ENCODE results near the gene AGBL1.

AGBL1 gene

GRCh38 chr15:86903642-86904421, 824.2 kb downstream of the AGBL1 start:
- DNase-seq, result no peak

DNA sequence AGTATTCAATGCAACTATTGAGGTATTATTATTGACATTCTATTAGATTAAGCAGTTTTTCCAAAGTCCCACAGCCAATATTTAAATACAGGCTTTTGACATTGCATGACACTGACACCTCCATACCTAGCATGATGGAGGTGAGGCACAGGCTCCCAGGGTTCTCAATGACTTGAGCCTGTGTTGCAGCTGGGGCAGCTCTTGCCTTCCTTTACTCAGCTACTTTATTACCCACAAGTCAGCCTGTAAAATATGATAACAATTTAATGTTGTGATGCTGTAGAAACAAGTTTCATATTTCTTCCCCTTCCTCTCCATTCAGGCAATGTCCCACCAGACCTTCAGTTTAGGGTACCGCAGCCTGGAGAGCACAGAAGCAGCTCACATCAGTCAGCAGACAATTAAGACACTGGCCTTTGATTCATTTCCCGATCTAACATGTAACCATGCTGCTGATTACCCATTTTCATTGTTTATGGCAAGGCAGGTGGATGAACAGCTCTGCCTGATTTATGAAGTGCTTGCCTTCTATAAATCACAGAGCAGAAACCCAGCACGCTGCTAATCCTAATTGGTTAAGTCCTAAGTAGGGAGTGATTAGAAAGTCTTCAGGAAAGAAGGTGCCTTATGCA, 826.1 kb downstream of the AGBL1 start:
- DNase-seq, result no peak

GRCh38 chr15:86906376-86906775, 826.7 kb downstream of the AGBL1 start:
- DNase-seq, result no peak

GRCh38 chr15:86911022-86911421, 831.4 kb downstream of the AGBL1 start:
- DNase-seq, result no peak

DNA sequence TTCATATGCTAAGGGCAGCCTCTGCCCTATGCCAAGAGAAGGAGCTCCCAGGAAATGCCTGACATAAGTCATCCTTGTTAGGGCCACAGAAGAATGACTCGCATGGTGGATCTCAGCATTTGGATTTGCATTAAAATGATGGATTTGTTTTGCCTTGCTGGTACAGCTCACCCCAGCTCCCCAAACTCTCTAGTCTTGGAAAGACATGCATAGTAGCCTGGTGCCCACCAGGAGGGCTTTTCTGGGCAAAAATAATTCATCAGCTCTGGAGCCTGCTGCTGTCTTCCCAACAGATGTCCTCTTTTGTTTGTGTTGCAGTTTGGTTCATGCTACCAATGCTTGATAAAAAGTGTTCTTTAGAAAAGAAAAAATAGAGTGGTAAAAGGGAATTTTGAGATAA, 833.0 kb downstream of the AGBL1 start:
- no peak for DNase-seq

GRCh38 chr15:86915811-86916331, 836.2 kb downstream of the AGBL1 start:
- DNase-seq, result peak; percentile 51

DNA sequence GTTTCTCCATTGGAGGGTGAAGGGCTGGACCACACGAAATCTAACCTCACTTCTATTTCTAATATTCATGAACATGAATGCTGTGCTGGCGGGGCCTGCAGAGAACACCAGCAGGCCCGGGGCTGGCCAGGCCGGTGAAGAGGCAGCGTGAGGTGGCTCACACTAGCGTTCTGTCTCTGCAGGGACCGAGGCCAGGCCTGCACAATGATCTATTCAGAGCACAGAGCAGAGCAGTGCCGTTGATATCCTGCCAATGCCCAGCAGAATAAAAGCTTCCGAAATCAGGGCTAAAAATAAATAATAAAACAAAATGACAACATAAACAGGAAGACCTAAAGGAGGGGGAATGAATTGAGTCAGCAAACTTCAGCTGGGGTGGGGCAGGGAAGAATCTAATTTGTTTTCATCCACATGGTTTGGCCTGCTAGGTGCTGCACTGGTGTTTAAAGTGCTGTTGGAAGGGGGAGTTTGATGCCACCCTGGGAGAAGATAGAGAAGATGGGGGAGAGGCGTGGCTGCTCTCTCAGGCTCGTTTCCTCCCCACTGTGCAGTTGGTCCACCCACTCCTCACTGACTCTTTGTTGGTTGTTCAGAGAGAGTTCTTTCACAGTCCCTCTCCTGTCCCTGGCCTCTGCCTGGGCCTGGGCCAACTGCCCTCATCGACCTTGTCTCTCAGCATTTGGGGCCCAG, 837.1 kb downstream of the AGBL1 start:
- no peak for DNase-seq

DNA sequence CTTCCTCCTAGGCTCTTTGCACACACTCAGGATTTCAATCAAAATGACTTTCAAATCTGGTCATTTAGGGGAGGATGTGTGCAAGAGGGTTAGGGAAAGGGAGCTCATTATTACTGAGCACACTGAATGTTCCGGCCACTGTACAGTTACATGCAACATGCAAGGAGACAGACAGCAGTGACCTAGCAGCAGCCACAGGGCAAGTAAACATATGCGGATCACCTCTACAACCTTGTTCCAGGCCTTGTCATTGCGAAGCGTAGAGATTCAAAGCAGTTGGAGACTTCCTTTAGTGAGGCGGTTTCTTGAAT, 837.6 kb downstream of the AGBL1 start:
- no peak for DNase-seq

- no peak for DNase-seq
These were observed 839.9 kb downstream of the AGBL1 start for GRCh38 chr15:86919581-86919980.

DNA sequence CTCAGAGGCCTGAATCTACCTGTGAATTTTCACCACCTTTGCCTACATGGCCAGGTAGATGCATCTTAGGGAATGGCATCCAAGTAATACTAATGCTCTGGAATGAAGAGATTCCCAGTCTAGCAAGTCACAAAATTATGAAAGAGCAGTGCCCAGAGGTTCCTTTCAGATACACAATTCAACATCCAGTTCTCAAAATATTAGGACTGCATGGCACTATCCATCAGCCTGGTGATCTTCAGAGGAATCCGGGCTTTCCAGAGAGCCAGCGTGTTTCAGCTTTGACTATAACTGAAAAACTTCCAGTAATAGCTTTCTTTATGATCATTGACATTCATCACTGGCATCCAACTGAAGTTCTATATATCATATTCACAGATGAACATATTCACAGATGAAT, 849.8 kb downstream of the AGBL1 start:
- no peak for DNase-seq

- no peak for DNase-seq
These were observed 852.8 kb downstream of the AGBL1 start for GRCh38 chr15:86932456-86932855.

GRCh38 chr15:86935841-86936240, 856.2 kb downstream of the AGBL1 start:
- no peak for DNase-seq

DNA sequence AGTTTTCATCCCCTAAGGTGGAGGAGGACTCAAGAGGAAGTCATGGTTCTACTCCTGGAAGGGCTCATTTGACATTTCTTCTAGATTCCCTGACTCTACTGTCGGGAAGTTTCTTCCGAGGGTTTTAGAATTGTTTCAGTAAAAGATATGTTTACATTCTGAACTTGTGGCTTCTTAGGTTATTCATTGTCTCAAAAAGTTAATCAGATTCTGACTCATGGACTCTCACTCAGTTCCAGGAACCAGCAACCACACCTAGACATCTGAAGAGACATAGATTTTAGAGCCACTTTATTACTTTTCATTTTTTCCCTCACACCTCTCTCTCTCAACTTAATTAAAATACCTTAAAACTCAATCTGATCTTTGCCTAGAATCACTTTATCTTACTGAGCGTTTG, 862.6 kb downstream of the AGBL1 start:
- DNase-seq, result no peak

DNA sequence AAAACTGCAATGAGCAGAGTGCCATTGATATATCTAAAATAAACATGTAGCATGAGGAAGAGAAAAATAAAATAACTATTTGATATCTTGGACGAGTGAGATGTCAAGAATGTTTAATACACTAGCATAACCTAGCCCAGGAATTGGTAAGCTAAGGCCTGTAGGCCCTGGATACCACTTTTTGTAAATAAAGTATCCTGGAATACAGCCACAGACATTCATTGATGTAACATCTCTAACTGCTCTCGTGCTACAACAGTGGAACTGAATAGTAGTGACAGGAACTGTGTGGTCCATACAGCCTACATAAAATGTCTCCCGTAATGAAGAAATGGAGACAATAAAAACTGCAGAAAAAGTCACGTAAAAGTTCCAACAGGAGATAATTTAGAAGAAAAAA, 869.0 kb downstream of the AGBL1 start:
- DNase-seq, result no peak

GRCh38 chr15:86959254-86959653, 879.6 kb downstream of the AGBL1 start:
- DNase-seq, result no peak

- no peak for DNase-seq
These were observed 882.0 kb downstream of the AGBL1 start for GRCh38 chr15:86961669-86962068.

DNA sequence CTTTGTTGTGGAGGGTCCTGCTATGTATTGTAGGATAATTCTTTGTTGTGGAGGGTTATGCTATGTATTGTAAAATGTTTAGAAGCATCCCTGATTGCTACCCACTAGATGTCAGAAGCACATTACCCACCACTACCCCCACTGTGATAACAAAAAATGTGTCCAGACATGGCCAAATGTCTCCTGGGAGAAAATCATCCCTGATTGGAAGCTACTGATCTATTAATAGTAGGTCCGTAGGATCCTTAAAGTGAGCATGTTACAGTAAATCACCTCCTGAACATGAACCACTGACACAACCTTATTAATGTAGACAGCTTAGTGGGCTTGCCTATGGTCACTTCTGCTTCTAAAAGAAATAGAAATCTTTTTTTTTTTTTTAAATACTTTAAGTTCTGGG, 884.6 kb downstream of the AGBL1 start:
- no peak for DNase-seq

DNA sequence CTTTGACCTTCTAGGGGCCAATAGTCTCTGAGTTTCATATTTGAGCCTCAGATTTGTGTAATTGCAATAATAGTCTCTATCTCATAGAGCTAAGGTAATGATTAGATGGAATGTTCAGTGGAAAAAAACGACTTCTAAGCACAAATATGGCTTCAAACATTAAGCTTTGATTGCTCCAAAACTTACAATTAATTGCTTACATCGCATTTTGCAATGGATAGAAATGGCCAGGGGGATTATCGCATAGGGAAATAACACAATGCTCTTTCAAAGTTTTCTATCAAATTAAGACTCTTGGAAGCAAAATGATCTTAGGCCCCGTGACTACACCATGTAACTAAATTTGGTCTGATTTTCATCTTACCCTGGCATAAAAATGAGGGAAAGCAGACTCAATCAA, 888.6 kb downstream of the AGBL1 start:
- no peak for DNase-seq

GRCh38 chr15:86969364-86969763, 889.7 kb downstream of the AGBL1 start:
- DNase-seq, result no peak

GRCh38 chr15:86973284-86973844, 893.7 kb downstream of the AGBL1 start:
- DNase-seq, result no peak

GRCh38 chr15:86988033-86988432, 908.4 kb downstream of the AGBL1 start:
- no peak for DNase-seq

GRCh38 chr15:87021751-87022150, 942.1 kb downstream of the AGBL1 start:
- no peak for DNase-seq

DNA sequence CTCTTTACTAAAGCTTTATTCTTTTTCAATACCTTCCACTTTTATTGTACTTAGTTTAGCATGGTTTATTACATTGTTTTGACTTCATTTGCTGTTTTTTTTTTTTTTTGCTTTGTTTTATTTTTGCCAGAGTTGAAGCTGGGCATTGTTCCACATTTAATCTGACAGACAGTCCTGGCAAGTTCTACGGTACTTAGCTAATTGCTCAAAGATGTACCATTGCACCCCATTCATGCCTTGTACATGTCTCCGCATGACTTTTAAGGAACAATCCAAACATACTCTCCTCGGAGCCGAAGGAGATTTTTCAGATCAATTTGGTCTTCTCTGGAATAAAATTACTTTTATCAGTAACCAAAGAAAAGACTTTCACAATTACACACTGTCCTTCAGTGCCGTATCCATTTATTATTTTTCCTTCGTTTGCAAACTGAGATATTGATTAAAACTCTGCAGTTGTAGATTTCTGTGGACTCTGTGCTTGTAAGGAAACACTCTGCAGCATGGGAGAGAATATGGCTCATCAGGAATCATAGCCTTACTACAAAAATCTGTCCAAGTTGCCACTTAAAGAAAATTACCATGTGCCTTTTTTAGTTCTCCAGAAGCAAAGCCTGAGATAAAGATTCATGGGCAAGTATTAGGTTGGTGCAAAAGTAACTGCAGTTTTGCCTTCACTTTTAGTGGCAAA, 952.0 kb downstream of the AGBL1 start:
- no peak for DNase-seq
